ENCODE results near the gene MTX1.
"Not testable (repeated sequence)": the region's sequence is repeated elsewhere in the genome, so short reads cannot be mapped to it uniquely, and the experiment has no call there.

Gene MTX1

DNA sequence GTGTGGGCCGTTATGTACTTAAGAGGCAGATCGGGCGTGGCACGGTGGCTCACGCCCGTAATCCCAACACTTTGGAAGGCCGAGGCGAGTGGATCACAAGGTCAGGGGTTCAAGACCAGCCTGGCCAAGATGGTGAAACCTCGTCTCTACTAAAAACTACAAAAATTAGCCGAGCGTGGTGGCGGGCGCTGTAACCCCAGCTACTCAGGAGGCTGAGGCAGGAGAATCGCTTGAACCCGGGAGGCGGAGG lies 14.6 kb upstream of the MTX1 start:
- peak overlapping the region; percentile 98 for H3K27ac Mint-ChIP-seq

DNA sequence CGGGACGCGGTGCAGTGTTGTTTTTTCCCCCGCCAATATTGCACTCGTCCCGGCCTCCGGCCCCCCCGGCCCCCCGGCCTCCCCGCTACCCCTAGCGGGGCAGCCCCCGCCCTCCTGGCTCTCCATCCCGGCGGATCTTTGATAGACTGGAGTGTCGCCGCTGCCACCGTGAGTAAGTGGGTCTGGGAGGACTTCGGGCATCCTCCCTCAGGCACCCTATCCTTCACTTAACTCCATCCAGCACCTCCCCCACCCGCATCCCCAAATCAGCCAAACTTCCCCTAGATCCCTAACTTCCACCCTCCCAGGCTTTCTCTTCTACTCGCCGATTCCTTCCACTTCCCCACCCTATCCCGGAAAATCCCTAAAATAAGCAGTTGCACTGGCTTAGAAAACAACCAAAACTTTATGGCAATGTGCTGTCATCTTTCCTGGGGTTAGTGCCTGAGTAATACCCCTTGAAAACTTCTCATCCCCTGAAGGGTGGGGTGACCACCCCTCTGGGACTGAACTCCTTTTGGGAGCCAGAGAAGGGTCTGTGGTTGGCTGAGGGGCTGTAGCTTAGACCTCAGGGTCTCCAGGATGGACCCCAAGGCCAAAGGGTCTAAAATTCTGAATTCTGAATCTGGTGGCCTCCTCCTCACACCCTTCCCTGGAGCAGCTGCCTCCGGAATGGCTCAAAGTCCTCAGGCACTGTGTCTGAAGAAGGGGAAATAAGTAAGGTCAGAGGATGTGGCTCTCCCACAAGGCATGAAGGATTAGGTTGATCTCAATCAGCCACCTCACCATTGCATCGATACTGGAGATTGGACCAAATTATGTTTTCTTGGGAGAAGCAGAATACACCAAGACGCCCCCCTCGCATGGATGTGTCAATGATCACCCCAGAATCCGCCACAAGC lies 13.0 kb upstream of the MTX1 start:
- Mint-ChIP-seq H3K27ac (peak overlapping the region; percentile 68), H3K36me3 (no peaks in the 10 kb centered on the region), H3K27me3 (no peaks in the 10 kb centered on the region), H3K9me3 (no peaks in the 10 kb centered on the region), H3K4me3 (peak overlapping the region; percentile 83), H3K4me1 (peaks cover 35% of the 10 kb centered on the region)

More for the DNA sequence above, 14.6 kb upstream of the MTX1 start:
- Mint-ChIP-seq H3K4me1 (peaks cover 35% of the 10 kb centered on the region), H3K4me3 (peak overlapping the region; percentile 92)
- not testable (repeated sequence) for H3K9me3 Mint-ChIP-seq, H3K36me3 Mint-ChIP-seq, H3K27me3 Mint-ChIP-seq

DNA sequence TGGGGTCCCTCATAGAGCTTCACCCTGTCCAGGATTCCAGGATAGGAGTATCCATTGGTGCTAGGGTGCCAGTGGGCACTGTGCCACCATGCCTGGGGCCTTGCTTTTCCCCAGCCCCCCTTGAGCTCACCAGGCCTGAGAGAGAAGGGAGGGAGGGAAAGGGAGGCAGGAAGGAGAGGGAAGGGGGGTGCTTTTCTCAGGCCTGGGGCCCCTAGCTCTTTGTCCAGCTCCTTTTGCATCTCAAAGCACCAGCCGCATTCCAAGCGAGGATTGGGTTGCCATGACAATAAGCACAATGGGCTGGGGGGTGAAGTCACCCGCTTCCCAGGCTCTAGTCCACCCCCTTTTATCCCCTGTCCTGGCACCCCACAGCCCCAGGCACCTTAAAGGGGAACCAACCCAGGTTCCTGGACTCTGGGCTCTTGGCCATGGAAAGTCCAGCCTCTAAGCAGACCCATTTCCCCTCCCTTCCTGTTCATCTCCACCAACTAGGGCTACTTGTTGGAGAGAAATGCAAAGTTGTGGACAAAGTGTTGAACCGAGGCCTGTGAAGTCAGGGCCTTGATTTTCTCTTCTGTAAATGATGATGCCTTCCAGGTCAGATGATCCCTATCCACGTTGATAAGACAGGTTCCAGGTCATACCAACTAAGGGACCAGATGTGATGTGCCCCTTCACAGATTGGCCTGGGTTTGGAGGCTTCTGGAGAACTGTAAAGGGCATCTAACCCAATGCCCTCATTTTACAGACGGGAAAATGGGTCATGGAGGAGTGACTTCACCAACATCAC lies 12.2 kb upstream of the MTX1 start:
- Mint-ChIP-seq H3K27ac (peak overlapping the region; percentile 41), H3K36me3 (no peaks in the 10 kb centered on the region), H3K4me3 (peak overlapping the region; percentile 44), H3K4me1 (peaks cover 35% of the 10 kb centered on the region), H3K9me3 (no peaks in the 10 kb centered on the region), H3K27me3 (no peaks in the 10 kb centered on the region)

DNA sequence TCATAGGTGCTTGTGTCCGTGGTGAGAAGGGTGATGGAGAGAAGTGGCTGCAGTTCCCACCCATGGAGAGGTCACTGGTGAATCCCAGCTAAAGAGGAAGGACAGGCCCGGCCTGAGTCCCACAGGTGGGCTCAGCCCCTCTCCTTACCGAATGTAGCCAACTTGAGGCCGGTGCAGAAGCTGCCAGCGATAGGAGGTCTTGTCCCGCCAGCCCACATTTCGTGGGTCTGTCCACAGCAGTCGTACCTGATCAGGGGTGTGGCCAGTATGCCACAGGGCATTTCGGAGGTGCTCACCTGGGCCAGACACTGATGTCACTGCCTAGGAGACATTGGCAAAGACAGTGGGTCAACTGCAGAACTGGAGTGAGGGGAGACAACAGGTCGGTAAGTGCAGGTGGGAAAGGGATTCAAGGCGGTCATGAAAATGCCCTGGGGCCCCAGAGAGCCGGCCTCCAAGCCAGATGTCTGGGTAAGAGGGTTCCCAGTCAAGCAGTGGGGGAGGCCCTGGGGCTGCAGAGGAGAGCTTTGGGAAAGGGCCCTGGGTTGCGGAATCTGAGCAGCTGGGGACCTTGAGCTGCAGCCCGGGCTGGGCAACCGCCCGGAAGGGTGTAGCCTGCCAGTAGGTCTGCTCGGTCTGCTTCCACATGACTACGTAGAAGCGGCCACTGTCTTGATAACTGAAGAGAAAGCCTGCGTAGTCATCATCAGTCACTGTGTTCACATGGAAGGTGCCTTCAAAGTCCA lies 11.4 kb upstream of the MTX1 start:
- Mint-ChIP-seq H3K27ac (no peak overlapping the region), H3K4me3 (no peak overlapping the region), H3K4me1 (peaks cover 32% of the 10 kb centered on the region)

DNA sequence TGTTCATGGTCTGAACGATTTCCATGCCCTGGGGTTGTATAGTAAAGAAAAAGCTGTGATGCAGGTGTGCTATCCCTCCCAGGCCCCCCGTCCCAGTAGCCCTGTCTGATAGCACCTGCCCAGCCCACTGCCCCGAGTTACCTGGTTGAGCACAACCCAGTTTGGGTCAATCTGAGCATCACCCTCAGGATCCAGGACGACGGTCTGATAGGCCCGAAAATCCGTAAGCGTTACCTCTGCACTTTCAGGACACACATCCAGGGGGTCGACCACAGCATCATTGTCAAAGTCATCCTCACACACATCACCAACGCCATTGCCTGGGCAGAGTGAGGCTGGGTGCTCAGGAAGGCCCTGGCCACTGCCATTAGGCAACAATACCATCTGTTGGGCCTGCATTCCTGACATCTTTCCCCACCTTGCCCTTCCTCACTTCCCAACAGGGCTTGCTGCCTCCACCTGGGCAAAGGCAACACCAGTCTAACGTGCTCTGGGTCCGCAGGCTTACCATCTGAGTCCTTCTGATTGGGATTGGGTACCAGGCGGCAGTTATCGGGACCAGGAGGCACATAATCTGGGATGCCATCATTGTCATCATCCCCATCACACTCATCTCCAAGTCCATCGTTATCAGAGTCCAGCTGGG lies 10.5 kb upstream of the MTX1 start:
- H3K9me3 Mint-ChIP-seq = no peaks in the 10 kb centered on the region
- no peaks in the 10 kb centered on the region for H3K27me3 Mint-ChIP-seq
- H3K36me3 Mint-ChIP-seq = no peaks in the 10 kb centered on the region
- H3K27ac Mint-ChIP-seq = no peak overlapping the region
- peaks cover 26% of the 10 kb centered on the region for H3K4me1 Mint-ChIP-seq
- H3K4me3 Mint-ChIP-seq = no peak overlapping the region

More for the DNA sequence above, 11.4 kb upstream of the MTX1 start:
- no peaks in the 10 kb centered on the region for H3K27me3 Mint-ChIP-seq
- no peaks in the 10 kb centered on the region for H3K9me3 Mint-ChIP-seq
- no peaks in the 10 kb centered on the region for H3K36me3 Mint-ChIP-seq

DNA sequence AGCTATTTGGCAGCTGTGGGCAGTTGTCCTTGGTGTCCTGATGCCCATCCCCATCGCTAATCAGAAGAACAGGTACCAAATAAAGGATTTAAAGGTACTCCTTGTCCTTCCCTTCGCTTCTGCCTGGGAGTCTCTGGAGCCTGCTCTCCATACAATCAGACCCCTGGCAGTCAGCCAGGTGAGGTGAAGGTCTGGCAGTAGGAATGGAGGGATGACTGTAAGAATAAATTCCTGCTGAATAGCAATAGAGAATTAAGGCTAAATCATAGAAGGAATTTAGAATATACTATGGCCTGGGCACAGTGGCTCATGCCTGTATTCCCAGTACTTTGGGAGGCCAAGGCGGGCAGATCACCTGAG lies 10.0 kb upstream of the MTX1 start:
- no peak overlapping the region for H3K27ac Mint-ChIP-seq
- H3K4me1 Mint-ChIP-seq = peaks cover 21% of the 10 kb centered on the region
- H3K36me3 Mint-ChIP-seq = no peaks in the 10 kb centered on the region
- H3K4me3 Mint-ChIP-seq = no peak overlapping the region
- H3K27me3 Mint-ChIP-seq = no peaks in the 10 kb centered on the region
- no peaks in the 10 kb centered on the region for H3K9me3 Mint-ChIP-seq

DNA sequence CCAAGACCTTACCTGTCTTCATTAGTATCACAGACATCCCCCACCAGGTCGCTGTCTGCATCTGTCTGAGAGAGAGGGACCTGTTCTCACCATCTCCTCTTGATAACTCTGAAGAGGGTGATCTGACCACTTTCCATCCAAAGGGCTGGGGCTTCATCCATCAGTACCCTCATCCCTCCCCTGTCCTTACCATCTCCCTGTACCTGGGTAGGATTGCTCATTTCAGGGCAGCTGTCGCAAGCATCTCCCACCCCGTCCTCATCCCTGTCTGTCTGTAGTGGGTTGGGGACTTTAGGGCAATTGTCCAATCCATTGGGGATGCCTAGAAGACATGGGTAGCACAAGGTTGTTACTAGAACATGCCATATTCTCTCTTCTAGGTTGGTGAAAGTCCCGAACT lies 8.7 kb upstream of the MTX1 start:
- H3K4me3 Mint-ChIP-seq = no peak overlapping the region
- no peaks in the 10 kb centered on the region for H3K9me3 Mint-ChIP-seq
- H3K27me3 Mint-ChIP-seq = no peaks in the 10 kb centered on the region
- H3K36me3 Mint-ChIP-seq = no peaks in the 10 kb centered on the region
- no peak overlapping the region for H3K27ac Mint-ChIP-seq
- H3K4me1 Mint-ChIP-seq = peaks cover 8% of the 10 kb centered on the region

DNA sequence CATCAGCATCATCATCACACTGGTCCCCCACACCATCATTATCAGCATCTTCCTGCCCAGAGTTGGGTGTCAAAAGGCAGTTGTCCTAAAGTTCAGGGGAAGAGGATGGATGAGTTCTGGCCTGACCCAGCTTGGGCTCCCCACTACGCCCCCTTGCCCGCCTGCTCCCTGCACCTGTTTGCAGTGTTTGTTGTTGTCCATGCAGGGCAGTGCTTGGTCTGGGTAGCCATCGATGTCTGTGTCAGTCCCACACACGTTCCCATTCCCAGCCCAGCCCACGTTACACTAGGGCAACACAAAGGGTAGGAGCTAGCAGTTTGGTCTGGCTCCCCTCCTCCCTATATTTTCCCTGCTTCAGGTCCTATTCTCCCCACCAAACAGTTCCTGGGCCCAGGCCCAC lies 7.6 kb upstream of the MTX1 start:
- Mint-ChIP-seq H3K4me3 (no peak overlapping the region), H3K27me3 (no peaks in the 10 kb centered on the region), H3K36me3 (no peaks in the 10 kb centered on the region), H3K27ac (no peak overlapping the region), H3K4me1 (no peaks in the 10 kb centered on the region), H3K9me3 (no peaks in the 10 kb centered on the region)

DNA sequence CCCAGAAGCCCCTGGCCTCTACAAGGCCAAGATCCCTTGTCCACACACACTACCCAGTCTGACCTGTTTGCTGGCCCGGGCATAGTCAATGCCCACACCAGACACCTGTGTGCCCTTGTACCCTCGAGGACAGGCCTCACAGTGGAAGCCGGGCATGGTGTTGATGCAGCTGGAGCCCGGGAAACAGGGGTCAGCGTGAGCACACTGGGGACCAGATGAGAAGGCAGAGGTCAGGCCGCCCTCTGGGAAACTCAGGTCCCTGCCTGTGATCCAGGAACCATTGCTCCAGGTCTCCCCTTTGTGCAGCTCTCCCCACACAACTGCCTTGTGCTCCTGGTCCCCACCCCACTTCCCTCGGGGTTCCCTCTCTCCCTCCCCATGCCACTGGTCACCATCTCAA lies 6.3 kb upstream of the MTX1 start:
- Mint-ChIP-seq H3K9me3 (no peaks in the 10 kb centered on the region), H3K36me3 (no peaks in the 10 kb centered on the region), H3K4me1 (peaks cover 7% of the 10 kb centered on the region), H3K27me3 (no peaks in the 10 kb centered on the region), H3K27ac (no peak overlapping the region), H3K4me3 (no peak overlapping the region)

DNA sequence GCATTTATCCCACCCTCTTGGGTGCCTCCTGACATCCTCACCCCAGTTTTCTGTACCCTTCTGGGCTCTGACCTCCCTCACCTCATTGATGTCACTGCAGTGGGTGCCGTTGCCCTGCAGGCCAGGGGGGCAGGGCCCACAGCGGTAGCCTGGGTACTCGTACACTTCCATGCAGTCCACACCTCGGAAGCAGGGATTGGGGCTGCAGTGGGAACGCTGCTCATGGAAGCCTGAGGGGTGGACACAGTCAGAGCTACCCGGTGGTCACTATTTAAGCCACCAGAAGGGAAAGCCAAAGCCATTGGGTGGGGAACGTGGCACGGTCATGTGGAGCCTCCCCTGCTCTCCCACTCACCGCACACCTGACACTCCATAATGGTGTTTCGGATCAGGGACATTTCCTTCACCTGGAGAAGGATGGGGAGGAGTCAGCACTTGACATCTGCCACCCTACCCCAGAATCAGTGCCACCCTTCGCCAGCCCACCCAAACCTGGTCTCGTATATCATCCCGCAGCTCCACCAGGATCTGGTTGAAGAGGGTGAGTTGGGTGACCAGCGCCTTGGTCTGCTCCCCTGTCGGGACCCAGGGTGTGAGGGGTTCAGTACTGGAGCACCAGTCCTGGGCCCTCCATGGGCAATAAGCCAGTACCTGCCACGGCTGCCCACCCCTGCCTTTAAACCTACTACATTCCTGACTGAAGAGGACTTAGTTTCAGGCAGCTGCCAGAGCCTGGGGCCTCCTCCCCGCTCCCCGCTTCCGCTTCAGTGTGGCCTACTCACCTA lies 5.6 kb upstream of the MTX1 start:
- H3K27ac Mint-ChIP-seq = no peak overlapping the region
- no peaks in the 10 kb centered on the region for H3K36me3 Mint-ChIP-seq
- peaks cover 13% of the 10 kb centered on the region for H3K4me1 Mint-ChIP-seq
- no peak overlapping the region for H3K4me3 Mint-ChIP-seq
- H3K9me3 Mint-ChIP-seq = no peaks in the 10 kb centered on the region
- no peaks in the 10 kb centered on the region for H3K27me3 Mint-ChIP-seq

DNA sequence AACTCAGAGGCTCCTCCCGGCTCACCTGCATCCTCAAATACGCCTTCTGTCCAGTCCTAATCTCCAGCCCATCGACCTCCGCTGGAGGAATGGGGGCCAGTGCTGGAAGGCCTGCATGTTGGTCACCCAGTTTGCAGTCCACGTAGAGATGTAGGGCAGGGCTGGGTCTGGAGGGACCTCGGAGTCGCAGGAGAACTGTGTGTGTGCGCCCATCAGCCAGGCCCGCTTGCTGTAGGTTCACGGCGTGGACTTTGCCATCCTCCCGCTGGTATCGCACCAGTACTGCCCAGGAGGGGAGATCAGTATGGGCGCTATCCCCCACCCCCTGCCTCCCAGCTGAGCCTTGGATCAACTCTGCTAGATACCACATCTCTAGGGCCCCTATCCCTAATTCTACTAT lies 3.5 kb upstream of the MTX1 start:
- Mint-ChIP-seq H3K9me3 (no peaks in the 10 kb centered on the region), H3K36me3 (no peaks in the 10 kb centered on the region), H3K27ac (no peak overlapping the region), H3K4me1 (peaks cover 25% of the 10 kb centered on the region), H3K4me3 (no peak overlapping the region), H3K27me3 (no peaks in the 10 kb centered on the region)

DNA sequence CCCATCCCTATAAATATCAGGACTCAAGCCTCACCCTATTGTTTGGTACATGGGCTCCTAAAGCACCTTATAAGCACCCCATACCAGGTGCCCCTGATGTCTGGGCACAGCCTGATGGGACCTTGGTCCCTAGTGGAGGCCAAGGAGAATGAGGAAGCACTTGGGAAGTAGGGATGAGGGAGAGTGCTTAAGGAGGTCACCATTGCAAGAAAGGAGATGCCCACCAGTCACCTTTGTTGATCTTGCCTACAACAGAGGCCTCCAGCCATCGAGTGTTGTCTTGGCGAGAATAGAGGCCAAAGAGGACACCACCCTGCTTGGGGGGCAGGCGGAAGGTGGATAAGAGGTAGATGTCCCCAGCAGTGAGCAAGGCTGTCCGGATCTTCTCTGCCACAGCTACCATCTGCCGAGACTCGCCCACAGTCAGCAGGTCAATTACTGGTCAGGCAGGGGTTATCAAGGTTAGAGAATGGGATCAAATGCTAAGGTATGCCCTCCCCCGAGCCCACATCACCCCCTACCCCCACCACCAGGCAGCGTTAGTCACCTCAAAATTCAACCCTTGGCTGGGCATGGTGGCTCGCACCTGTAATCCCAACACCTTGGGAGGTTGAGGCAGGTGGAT lies 2.4 kb upstream of the MTX1 start:
- Mint-ChIP-seq H3K27ac (no peak overlapping the region), H3K27me3 (no peaks in the 10 kb centered on the region), H3K9me3 (no peaks in the 10 kb centered on the region), H3K4me3 (no peak overlapping the region), H3K36me3 (no peaks in the 10 kb centered on the region), H3K4me1 (peaks cover 26% of the 10 kb centered on the region)

DNA sequence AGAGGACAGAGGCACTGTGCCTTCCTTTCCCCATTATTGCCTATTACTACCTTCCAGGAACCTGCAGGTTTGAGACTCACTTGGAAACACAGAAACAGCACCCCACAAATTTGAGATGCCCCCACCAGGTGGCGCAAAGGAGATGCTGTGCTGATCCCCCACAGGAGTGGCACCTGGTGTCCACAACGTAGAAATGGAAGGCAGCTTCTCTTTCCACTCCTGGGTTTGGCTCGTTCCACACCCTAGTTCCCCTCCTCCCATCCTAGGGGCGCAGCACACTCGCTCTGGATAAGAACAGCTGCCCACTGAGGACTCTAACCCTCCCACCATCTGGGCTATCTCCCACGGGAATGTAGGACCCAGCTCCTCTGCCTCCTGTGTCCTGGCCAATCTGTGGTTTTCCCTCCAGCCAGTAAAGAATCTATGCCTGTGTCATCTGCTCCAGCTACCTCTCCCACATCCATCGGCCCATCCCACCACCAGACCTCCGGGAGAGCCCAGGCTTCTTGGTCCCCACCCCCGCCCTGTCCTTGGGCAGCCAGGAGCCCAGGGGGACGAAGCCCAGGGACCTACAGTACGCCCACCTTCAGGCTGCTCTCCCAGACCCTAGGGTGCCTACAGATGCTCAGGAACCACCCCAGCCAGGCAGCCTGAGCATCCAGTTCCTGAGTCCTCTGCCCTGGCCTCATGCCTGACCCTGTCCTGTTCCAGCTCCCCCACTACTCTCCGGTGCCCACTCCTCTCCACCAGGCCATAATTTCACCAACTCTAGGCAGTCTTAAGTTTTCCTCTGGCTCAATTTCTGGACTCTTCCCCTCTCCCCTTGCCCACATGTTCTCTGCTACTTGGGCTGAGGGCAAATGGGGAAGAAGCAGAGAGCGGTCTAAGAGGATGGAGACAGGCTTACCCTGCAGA lies 1.3 kb upstream of the MTX1 start:
- Mint-ChIP-seq H3K27me3 (no peaks in the 10 kb centered on the region), H3K27ac (peak overlapping the region; percentile 68), H3K4me3 (peak overlapping the region; percentile 73), H3K4me1 (peaks cover 26% of the 10 kb centered on the region), H3K36me3 (no peaks in the 10 kb centered on the region), H3K9me3 (no peaks in the 10 kb centered on the region)
